Measurements from ENCODE around the gene ACYP2. TPM values are rescaled to one million over a fixed set of nuclear protein-coding genes. Genes with fewer than 3 reads are reported as not detected.

Gene ACYP2
- total RNA-seq, 1 donor from 2014 or later, result 5.9 TPM

GRCh38 chr2:54308186-54308585 lies 192.8 kb downstream of the ACYP2 start:
- no peak overlapping the region for H3K27ac Mint-ChIP-seq (ENCODE audit: unreplicated experiment)
- no peaks in the 10 kb centered on the region for H3K36me3 Mint-ChIP-seq (ENCODE audit: low read depth)
- peaks cover 12% of the 10 kb centered on the region for H3K4me1 Mint-ChIP-seq
- H3K4me3 Mint-ChIP-seq, result no peak overlapping the region
- H3K27me3 Mint-ChIP-seq (ENCODE audit: low read depth), result no peaks in the 10 kb centered on the region
- H3K9me3 Mint-ChIP-seq, result no peaks in the 10 kb centered on the region
- no peak for DNase-seq (ENCODE audit: low read depth, low spot score)
- TF ChIP-seq, protein P1, sequence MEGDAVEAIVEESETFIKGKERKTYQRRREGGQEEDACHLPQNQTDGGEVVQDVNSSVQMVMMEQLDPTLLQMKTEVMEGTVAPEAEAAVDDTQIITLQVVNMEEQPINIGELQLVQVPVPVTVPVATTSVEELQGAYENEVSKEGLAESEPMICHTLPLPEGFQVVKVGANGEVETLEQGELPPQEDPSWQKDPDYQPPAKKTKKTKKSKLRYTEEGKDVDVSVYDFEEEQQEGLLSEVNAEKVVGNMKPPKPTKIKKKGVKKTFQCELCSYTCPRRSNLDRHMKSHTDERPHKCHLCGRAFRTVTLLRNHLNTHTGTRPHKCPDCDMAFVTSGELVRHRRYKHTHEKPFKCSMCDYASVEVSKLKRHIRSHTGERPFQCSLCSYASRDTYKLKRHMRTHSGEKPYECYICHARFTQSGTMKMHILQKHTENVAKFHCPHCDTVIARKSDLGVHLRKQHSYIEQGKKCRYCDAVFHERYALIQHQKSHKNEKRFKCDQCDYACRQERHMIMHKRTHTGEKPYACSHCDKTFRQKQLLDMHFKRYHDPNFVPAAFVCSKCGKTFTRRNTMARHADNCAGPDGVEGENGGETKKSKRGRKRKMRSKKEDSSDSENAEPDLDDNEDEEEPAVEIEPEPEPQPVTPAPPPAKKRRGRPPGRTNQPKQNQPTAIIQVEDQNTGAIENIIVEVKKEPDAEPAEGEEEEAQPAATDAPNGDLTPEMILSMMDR (conservative IDR thresholded peaks at IDR 0.05), result no peak

DNA sequence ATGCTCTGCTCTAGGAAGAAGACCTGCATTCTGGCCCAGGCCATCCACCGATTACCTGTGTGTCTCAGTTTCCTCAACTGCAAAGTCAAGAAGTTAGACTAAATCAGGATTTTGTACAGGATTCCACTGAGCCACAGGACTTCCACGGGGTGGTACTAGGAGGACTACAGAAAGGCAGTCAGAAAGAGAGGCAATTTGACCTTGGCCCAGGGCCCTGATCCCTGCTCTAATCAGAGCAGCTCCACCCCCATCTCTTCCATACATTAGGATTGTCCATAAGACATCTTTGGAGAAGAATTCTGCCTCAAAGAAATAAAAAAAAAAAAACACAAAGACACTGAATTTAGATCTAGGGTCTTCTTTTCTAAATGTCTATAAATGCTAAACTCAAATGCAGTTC lies 193.4 kb downstream of the ACYP2 start:
- TF ChIP-seq, protein P1 (conservative IDR thresholded peaks at IDR 0.05), result no peak
- peaks cover 12% of the 10 kb centered on the region for H3K4me1 Mint-ChIP-seq
- DNase-seq (ENCODE audit: low read depth, low spot score), result no peak
- no peaks in the 10 kb centered on the region for H3K27me3 Mint-ChIP-seq (ENCODE audit: low read depth)
- H3K27ac Mint-ChIP-seq (ENCODE audit: unreplicated experiment), result no peak overlapping the region
- H3K9me3 Mint-ChIP-seq, result no peaks in the 10 kb centered on the region
- H3K36me3 Mint-ChIP-seq (ENCODE audit: low read depth), result no peaks in the 10 kb centered on the region
- H3K4me3 Mint-ChIP-seq, result no peak overlapping the region

GRCh38 chr2:54310311-54310710 lies 194.9 kb downstream of the ACYP2 start:
- no peak overlapping the region for H3K4me3 Mint-ChIP-seq
- no peaks in the 10 kb centered on the region for H3K27me3 Mint-ChIP-seq (ENCODE audit: low read depth)
- H3K4me1 Mint-ChIP-seq, result peaks cover 12% of the 10 kb centered on the region
- no peak overlapping the region for H3K27ac Mint-ChIP-seq (ENCODE audit: unreplicated experiment)
- no peaks in the 10 kb centered on the region for H3K9me3 Mint-ChIP-seq
- H3K36me3 Mint-ChIP-seq (ENCODE audit: low read depth), result no peaks in the 10 kb centered on the region
- no peak for DNase-seq (ENCODE audit: low read depth, low spot score)
- TF ChIP-seq, protein P1 (conservative IDR thresholded peaks at IDR 0.05), result no peak

DNA sequence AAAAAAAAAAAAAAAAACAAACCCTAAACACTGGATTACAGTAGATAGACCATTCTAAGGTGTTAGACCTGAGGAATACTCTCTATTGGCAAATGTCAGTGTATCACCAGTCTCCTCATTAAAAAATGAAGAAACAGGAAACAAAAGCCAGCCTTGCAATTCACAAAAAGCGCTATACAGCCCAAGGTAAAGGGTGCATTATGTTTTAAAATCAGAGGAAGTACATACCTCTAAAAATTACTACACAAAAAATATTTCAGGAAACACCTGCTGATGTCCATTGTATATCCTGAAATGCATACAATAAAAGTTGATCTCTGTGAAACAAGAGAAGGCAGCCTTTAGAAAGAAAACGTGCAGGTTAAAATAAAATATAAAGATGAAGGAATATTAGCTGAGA lies 195.5 kb downstream of the ACYP2 start:
- DNase-seq (ENCODE audit: low read depth, low spot score), result no peak
- no peaks in the 10 kb centered on the region for H3K27me3 Mint-ChIP-seq (ENCODE audit: low read depth)
- H3K9me3 Mint-ChIP-seq, result no peaks in the 10 kb centered on the region
- TF ChIP-seq, protein P1 (conservative IDR thresholded peaks at IDR 0.05), result no peak
- H3K27ac Mint-ChIP-seq (ENCODE audit: unreplicated experiment), result no peak overlapping the region
- no peak overlapping the region for H3K4me3 Mint-ChIP-seq
- peaks cover 12% of the 10 kb centered on the region for H3K4me1 Mint-ChIP-seq
- no peaks in the 10 kb centered on the region for H3K36me3 Mint-ChIP-seq (ENCODE audit: low read depth)

DNA sequence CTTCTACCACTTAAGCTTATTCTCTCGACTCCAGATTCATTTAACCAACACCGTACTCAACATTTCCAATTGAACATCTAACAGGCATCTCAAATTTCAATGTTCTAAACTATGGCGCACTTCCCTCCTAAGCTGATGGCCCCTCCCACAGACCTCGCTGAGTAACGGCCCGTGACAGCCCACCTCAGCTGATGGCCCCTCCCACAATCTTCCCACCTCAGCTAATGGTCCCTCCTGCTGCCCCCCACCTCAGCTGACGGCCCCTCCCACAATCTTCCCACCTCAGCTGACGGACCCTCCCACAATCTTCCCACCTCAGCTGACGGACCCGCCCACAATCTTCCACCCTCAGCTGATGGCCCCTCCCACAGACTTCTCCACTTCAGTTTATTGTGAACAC lies 197.7 kb downstream of the ACYP2 start:
- no peaks in the 10 kb centered on the region for H3K9me3 Mint-ChIP-seq
- no peak overlapping the region for H3K4me3 Mint-ChIP-seq
- DNase-seq (ENCODE audit: low read depth, low spot score), result no peak
- no peaks in the 10 kb centered on the region for H3K36me3 Mint-ChIP-seq (ENCODE audit: low read depth)
- H3K4me1 Mint-ChIP-seq, result peaks cover 10% of the 10 kb centered on the region
- H3K27ac Mint-ChIP-seq (ENCODE audit: unreplicated experiment), result no peak overlapping the region
- no peaks in the 10 kb centered on the region for H3K27me3 Mint-ChIP-seq (ENCODE audit: low read depth)
- TF ChIP-seq, protein P1 (conservative IDR thresholded peaks at IDR 0.05), result no peak

- no peaks in the 10 kb centered on the region for H3K4me1 Mint-ChIP-seq
Measured at GRCh38 chr2:54317973-54318372, 202.6 kb downstream of the ACYP2 start.

More at GRCh38 chr2:54317973-54318372, 202.6 kb downstream of the ACYP2 start:
- Mint-ChIP-seq H3K9me3 (peaks cover 4% of the 10 kb centered on the region), H3K27ac (ENCODE audit: unreplicated experiment) (no peak overlapping the region), H3K27me3 (ENCODE audit: low read depth) (no peaks in the 10 kb centered on the region), H3K36me3 (ENCODE audit: low read depth) (peaks cover 3% of the 10 kb centered on the region), H3K4me3 (no peak overlapping the region)
- TF ChIP-seq, protein P1 (conservative IDR thresholded peaks at IDR 0.05), result no peak
- no peak for DNase-seq (ENCODE audit: low read depth, low spot score)

All from neural crest cell (in vitro differentiated cells).